GM12892 (cell line): ENCODE results near the gene GPR15.

ENCODE experiments used
- DNase-seq: peaks from one replicate; pipeline ENCODE4 v3.0.0; 2011; ENCODE audit not compliant: insufficient read length
- FAIRE-seq: peaks from 2 replicates; lab custom pipeline; 2011; peaks lifted over from hg19 to GRCh38; lab: Jason Lieb, UNC
- POLR2A ChIP-seq: IDR thresholded peaks from 2 replicates; pipeline ENCODE4 v1.6.1; 2011; ENCODE audit warnings: low read depth, low read length, control low read depth
- POLR2AphosphoS5 ChIP-seq: IDR thresholded peaks from 2 replicates; pipeline ENCODE4 v1.6.1; 2011; ENCODE audit warnings: low read depth, low read length, control low read depth
- TAF1 ChIP-seq: IDR thresholded peaks from 2 replicates; pipeline ENCODE4 v1.6.1; 2011; ENCODE audit warnings: low read depth, mild to moderate bottlenecking, control low read depth, low read length, borderline replicate concordance

GPR15 gene

GRCh38 chr3:98532709-98533571 lies 1.2 kb downstream of the GPR15 start:
- FAIRE-seq, result no peak

GRCh38 chr3:98534168-98534567 lies 2.4 kb downstream of the GPR15 start:
- FAIRE-seq (peak; percentile 80), DNase-seq (no peak)
- TF ChIP-seq POLR2A (no peak), POLR2AphosphoS5 (no peak; the same call in 1 of the 2 replicates), TAF1 (no peak)

More at GRCh38 chr3:98532709-98533571, 1.2 kb downstream of the GPR15 start:
- TF ChIP-seq POLR2AphosphoS5, result peak; percentile 92
- no peak for TF ChIP-seq TAF1
- TF ChIP-seq POLR2A, result peak; percentile 74
- no peak for DNase-seq

GRCh38 chr3:98534734-98535133 lies 3.0 kb downstream of the GPR15 start:
- DNase-seq, result no peak
- TF ChIP-seq POLR2AphosphoS5 (peak; percentile 19; the same call in 1 of the 2 replicates), POLR2A (0 out of 2 replicates have a peak, but pooled peaks have one; percentile 36), TAF1 (no peak)
- no peak for FAIRE-seq

- DNase-seq (no peak), FAIRE-seq (peak; percentile 97)
- TF ChIP-seq TAF1 (peak; percentile 47; the same call in 1 of the 2 replicates), POLR2AphosphoS5 (peak; percentile 99), POLR2A (peak; percentile 98)
Measured at GRCh38 chr3:98536456-98537017, 4.8 kb downstream of the GPR15 start.

- peak; percentile 96 for FAIRE-seq
- TF ChIP-seq POLR2A (no peak), TAF1 (no peak), POLR2AphosphoS5 (peak; percentile 53; the same call in 1 of the 2 replicates)
- no peak for DNase-seq
Measured at GRCh38 chr3:98540346-98540745, 8.6 kb downstream of the GPR15 start.

- FAIRE-seq, result peak; percentile 90
- TF ChIP-seq POLR2A, result no peak
- 0 out of 2 replicates have a peak, but pooled peaks have one; percentile 35 for TF ChIP-seq POLR2AphosphoS5
- TF ChIP-seq TAF1, result no peak
- DNase-seq, result no peak
Measured at GRCh38 chr3:98541695-98542094, 9.9 kb downstream of the GPR15 start.

- TF ChIP-seq POLR2A (no peak; the same call in 1 of the 2 replicates), POLR2AphosphoS5 (peak; percentile 59; the same call in 1 of the 2 replicates), TAF1 (no peak)
- DNase-seq, result no peak
- FAIRE-seq, result no peak
Measured at GRCh38 chr3:98542623-98543022, 10.8 kb downstream of the GPR15 start.

GRCh38 chr3:98545940-98546339 lies 14.2 kb downstream of the GPR15 start:
- FAIRE-seq, result peak; percentile 90
- DNase-seq, result no peak
- TF ChIP-seq POLR2AphosphoS5 (no peak), TAF1 (no peak), POLR2A (no peak)

- peak; percentile 60 for FAIRE-seq
- no peak for DNase-seq
- TF ChIP-seq TAF1 (no peak), POLR2A (0 out of 2 replicates have a peak, but pooled peaks have one; percentile 40), POLR2AphosphoS5 (no peak)
Measured at GRCh38 chr3:98548544-98548943, 16.8 kb downstream of the GPR15 start.

GRCh38 chr3:98550833-98551232 lies 19.1 kb downstream of the GPR15 start:
- no peak; the same call in 1 of the 2 replicates for TF ChIP-seq POLR2A
- peak; percentile 54; the same call in 1 of the 2 replicates for TF ChIP-seq POLR2AphosphoS5
- DNase-seq (no peak), FAIRE-seq (peak; percentile 81)

GRCh38 chr3:98551236-98551635 lies 19.5 kb downstream of the GPR15 start:
- FAIRE-seq (no peak), DNase-seq (no peak)
- TF ChIP-seq POLR2A (no peak), TAF1 (no peak)

GRCh38 chr3:98551754-98552153 lies 20.0 kb downstream of the GPR15 start:
- FAIRE-seq, result peak; percentile 95
- no peak for DNase-seq
- TF ChIP-seq POLR2A, result no peak
- no peak for TF ChIP-seq TAF1
- TF ChIP-seq POLR2AphosphoS5, result no peak
